Measurements from ENCODE around the gene TTC12.

The TTC12 gene

DNA sequence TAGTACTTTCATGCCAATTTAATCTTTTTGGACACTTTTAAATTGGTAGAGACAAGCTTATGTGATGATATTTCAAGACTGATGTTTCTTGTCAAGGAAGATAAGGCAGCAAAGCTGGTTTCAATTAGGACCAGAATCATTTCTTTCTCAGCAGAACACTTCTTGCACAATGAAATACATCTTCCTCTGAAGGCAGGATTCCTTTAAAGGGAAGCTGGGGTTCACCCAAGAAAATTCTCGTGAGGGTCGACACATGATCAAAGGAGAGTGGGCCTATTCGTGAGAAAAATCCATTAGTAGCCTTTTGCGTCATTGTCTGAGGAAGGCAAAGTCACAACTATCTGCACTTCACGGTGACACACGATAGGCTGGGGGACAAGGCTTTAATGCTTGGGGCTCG, 17.6 kb downstream of the TTC12 start:
- DNase-seq: no peak

- no peak for DNase-seq
These were observed 18.4 kb downstream of the TTC12 start for GRCh38 chr11:113332638-113333329.

GRCh38 chr11:113334183-113334582, 19.8 kb downstream of the TTC12 start:
- DNase-seq: no peak

DNA sequence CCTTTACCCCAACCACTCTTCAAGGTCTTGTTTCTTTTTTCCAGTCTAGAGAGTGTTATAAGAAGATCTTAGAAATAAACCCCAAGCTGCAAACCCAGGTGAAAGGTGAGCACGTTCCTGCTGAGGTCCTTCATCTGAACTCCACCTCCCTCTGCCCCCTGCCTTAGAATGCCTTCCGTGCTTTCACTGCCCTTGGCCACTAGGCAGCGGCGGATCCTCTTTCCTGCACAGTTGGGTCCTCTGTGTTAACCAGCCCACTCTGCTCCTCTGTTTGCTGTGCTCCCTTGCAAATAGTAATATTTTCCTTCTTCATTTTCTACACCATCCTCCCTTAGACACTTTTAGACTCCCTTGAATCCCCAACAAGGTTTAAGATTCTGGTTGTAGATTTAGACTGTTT, 24.3 kb downstream of the TTC12 start:
- DNase-seq: no peak

DNA sequence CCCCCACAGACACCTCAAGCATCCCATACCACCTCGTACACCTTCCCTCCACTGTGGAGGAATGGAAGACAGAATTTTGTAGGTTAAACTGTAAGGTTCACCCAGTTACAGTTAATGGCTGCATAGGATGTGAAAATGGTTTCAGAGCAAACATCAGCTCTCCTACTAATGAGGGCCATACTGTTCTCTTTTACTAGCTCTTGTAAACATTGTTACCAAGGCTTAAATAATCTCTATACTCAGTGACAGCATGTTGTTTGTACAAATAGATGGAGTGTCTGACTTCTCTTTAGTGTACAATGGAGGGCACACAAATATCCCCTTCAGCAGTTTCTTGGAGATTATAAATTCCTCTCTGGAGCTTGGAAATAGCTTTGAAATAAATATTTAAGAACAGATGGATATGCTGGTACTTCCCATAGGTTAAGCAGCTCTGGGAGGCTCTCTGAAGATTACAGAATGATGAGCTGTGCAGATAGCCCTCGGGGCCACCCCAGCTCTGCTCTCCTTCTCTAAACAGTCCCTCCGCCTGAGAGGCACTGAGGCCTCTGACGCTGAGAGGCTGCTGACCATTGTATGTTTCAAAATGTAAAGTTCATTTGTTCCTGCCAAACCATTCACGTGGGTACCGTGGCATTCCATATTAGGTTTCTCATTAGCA, 25.7 kb downstream of the TTC12 start:
- no peak for DNase-seq

GRCh38 chr11:113341388-113342165, 27.2 kb downstream of the TTC12 start:
- DNase-seq: no peak

- DNase-seq: no peak
These were observed 31.6 kb downstream of the TTC12 start for GRCh38 chr11:113345978-113346377.

GRCh38 chr11:113349528-113349927, 35.1 kb downstream of the TTC12 start:
- no peak for DNase-seq

- no peak for DNase-seq
These were observed 36.1 kb downstream of the TTC12 start for GRCh38 chr11:113350336-113351067.

- DNase-seq: no peak
These were observed 36.7 kb downstream of the TTC12 start for GRCh38 chr11:113351068-113351450.

DNA sequence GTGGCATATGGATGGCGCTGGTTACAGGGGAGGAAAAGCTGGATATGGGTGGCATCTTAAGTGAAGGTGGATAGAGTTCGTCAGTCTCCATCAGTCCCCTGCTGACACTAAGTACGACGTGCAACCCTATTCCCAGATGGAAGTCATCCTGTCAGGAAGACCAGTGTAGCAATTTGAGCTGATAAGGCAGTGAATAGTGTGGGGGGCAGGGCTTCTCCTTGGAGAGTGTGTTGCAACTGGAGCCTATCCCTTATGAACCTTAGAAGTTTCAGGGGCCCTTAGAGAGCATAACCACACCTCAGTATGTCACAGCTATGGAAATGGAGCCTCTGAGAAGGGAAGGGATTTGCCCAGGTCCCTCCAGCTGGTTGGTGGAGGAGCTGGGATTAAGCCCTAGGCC, 37.1 kb downstream of the TTC12 start:
- DNase-seq: no peak

- no peak for DNase-seq
These were observed 41.8 kb downstream of the TTC12 start for GRCh38 chr11:113356203-113356602.

DNA sequence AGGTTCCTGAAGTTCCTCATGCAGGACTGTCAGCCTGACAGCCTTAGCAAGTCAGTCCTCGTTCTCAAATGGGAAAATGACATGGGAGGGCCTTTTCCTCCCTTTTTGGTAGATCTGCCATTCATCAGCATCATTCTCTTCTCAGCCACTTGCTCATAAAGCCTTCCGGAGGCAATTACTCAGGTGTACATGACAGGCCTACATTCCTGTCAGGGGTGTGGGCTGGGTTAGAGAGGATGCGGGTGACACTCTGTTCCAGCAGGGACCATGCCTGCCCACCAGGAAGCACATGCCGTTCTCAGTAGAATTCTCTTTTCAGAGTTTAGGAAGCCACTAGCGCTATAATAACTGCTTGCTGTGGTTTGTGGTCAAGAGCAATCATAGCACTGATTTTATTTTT, 49.0 kb downstream of the TTC12 start:
- no peak for DNase-seq

GRCh38 chr11:113363996-113364641, 49.7 kb downstream of the TTC12 start:
- no peak for DNase-seq

DNA sequence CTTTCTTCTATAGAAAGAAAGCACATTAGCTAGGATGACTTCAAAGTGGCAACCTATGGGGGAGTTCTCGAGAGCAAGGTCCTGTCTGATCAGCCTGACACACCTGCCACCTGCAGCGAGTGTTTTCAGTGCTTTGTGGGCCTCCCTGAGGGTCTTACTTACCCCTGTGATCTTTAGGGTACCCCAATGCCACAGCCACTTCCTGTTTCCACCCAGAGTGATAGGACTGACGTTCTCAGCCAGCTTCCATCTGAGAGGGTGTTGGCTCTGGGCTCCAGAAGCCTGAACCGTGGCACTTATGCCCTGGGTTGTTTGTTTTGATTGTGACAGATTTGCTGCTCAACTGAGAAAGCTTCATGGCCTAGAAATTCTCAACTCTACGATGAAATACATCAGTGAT, 51.5 kb downstream of the TTC12 start:
- no peak for DNase-seq

GRCh38 chr11:113369411-113369810, 55.0 kb downstream of the TTC12 start:
- no peak for DNase-seq

- DNase-seq: no peak
These were observed 56.3 kb downstream of the TTC12 start for GRCh38 chr11:113370634-113371033.

DNA sequence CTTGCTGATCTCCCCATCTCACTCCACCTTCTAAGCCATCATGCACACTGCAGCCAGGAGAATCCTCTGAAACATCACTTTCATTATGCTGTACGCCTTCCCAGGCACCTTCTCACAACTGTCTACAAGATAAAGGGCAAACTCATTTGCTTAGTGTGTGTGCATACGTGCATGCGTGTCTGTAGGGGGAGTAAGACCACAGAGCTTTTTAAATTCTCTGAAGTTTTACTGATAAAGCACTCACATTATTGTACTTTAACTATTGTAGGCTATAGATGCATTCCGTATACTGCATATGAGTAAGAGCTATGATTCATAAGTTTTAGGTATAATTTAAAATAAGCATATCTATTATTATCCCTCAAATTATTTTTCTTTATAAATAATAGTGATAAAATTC, 57.9 kb downstream of the TTC12 start:
- DNase-seq: no peak

DNA sequence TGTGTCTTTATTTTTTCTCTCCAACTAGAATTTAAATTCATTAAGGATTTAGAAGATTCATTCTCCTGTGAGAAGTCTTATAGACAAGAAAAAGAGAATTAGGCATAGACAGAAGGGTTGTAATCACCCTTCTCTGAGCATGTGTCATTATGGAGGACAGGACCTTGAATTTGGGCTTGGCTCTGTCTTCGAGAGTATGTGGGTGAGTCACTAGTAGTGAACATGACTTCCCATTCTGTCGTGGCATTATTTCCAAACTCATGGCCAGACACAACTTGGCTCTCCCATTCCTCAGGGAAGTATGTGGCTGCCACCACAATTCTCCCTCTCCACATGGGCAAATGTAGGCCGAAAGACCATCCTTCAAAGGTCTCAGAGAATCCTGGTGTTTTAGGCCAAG, 58.9 kb downstream of the TTC12 start:
- DNase-seq: no peak

GRCh38 chr11:113373981-113374560, 59.7 kb downstream of the TTC12 start:
- no peak for DNase-seq

- no peak for DNase-seq
These were observed 61.0 kb downstream of the TTC12 start for GRCh38 chr11:113375402-113375801.

DNA sequence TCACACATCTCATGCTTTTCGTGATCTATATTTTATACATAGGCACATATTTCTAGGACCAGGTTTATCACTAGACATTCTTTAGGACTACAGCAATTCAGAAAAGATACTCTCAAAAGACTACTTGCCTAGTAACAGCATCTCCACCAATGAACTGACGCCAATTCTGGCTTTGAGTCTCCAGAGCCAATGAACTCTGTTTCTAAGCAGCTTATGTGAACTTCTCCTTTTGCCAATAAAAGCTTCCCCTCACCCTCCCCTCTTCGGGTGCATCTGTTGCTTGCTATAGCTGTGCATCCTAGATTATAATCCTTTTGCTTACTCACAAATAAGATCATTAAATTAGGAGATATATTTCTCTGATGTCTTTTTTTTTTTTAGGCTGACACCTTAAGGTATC, 61.8 kb downstream of the TTC12 start:
- DNase-seq: no peak
